Neural cell (in vitro differentiated cells): ENCODE measurements around the gene SFRP2. TPM values are rescaled to one million over a fixed set of nuclear protein-coding genes. Genes with fewer than 3 reads are reported as not detected.

ENCODE experiments used
- H2AFZ ChIP-seq: fragments of 200-600, 300-800 bp; sonication (generic), shearing (Covaris generic); 2 replicates; pipeline ENCODE4 v1.6.0; 2014; ENCODE audit warnings: low read depth, mild to moderate bottlenecking, antibody characterized with exemption, low read length, moderate library complexity
- H3F3A ChIP-seq: fragments of 200-600 bp; shearing (Covaris generic); 2 replicates; pipeline ENCODE4 v1.6.1; 2016; ENCODE audit warnings: mild to moderate bottlenecking, moderate library complexity, mixed read lengths, antibody characterized with exemption, low read length; ENCODE audit not compliant: insufficient read depth, poor library complexity, severe bottlenecking
- H3K27ac ChIP-seq: fragments of 200-600, 300-800 bp; sonication (generic), shearing (Covaris generic); 2 replicates; pipeline ENCODE4 v1.5.1; 2014; ENCODE audit warnings: mild to moderate bottlenecking, low read length, moderate library complexity
- H3K27me3 ChIP-seq: fragments of 300-800, 200-600 bp; sonication (generic), shearing (Covaris generic); 2 replicates; pipeline ENCODE4 v1.6.0; 2014; ENCODE audit warnings: mild to moderate bottlenecking, low read depth, low read length, moderate library complexity; ENCODE audit not compliant: insufficient read depth
- H3K36me3 ChIP-seq: fragments of 300-800, 200-600 bp; sonication (generic), shearing (Covaris generic); 2 replicates; pipeline ENCODE4 v1.5.1; 2014; ENCODE audit warnings: mild to moderate bottlenecking, antibody characterized with exemption, low read length, moderate library complexity; ENCODE audit not compliant: insufficient read depth
- H3K4me2 ChIP-seq: fragments of 300-800, 200-600 bp; sonication (generic), shearing (Covaris generic); 2 replicates; pipeline ENCODE4 v1.6.0; 2014; ENCODE audit warnings: mild to moderate bottlenecking, low read length
- H3K4me3 ChIP-seq: fragments of 300-800, 200-600 bp; sonication (generic), shearing (Covaris generic); 2 replicates; pipeline ENCODE4 v1.5.1; 2014; ENCODE audit warnings: mild to moderate bottlenecking, low read length, moderate library complexity
- H3K79me2 ChIP-seq: fragments of 200-600 bp; shearing (Covaris generic); replicated peaks from 2 replicates; pipeline ENCODE4 v1.6.0; 2014; ENCODE audit warnings: mild to moderate bottlenecking, low read length, moderate library complexity; ENCODE audit not compliant: insufficient read depth
- H3K9ac ChIP-seq: fragments of 300-800, 200-600 bp; sonication (generic), shearing (Covaris generic); 2 replicates; pipeline ENCODE4 v1.6.1; 2016; ENCODE audit warnings: mild to moderate bottlenecking, low read length, mixed read lengths
- H3K9me2 ChIP-seq: fragments of 200-600 bp; shearing (Covaris generic); 2 replicates; pipeline ENCODE4 v1.6.1; 2016; ENCODE audit warnings: mild to moderate bottlenecking, low read length, mixed read lengths; ENCODE audit not compliant: insufficient read depth
- H3K9me3 ChIP-seq: fragments of 200-600, 300-800 bp; sonication (generic), shearing (Covaris generic); 2 replicates; pipeline ENCODE4 v1.6.1; 2016; ENCODE audit warnings: mild to moderate bottlenecking, mixed run types, low read length, moderate library complexity, mixed read lengths
- H4K20me1 ChIP-seq: fragments of 200-600 bp; shearing (Covaris generic); 2 replicates; pipeline ENCODE4 v1.6.1; 2016; ENCODE audit warnings: mild to moderate bottlenecking, mixed run types; ENCODE audit not compliant: insufficient read depth
- CTCF ChIP-seq: fragments of 450-650 bp; IDR thresholded peaks from 2 replicates; pipeline ENCODE4 v1.5.1; 2014; ENCODE audit warnings: antibody characterized with exemption, mild to moderate bottlenecking, moderate library complexity; ENCODE audit not compliant: poor library complexity, severe bottlenecking
- EP300 ChIP-seq: fragments of 450-650 bp; conservative IDR thresholded peaks from 2 replicates; pipeline ENCODE4 v1.6.1; 2014; ENCODE audit warnings: antibody characterized with exemption, mild to moderate bottlenecking, moderate library complexity; ENCODE audit not compliant: poor library complexity, severe bottlenecking
- EZH2 ChIP-seq: fragments of 200-600, 300-800 bp; shearing (Covaris generic), sonication (generic); IDR thresholded peaks from 2 replicates; pipeline ENCODE4 v1.6.1; 2014; ENCODE audit warnings: antibody characterized with exemption, low read length, borderline replicate concordance, mild to moderate bottlenecking; ENCODE audit not compliant: insufficient read depth, poor library complexity, severe bottlenecking
- MXI1 ChIP-seq: fragments of 450-650 bp; conservative IDR thresholded peaks from 2 replicates; pipeline ENCODE4 v1.6.1; 2014; ENCODE audit warnings: antibody characterized with exemption, mild to moderate bottlenecking; ENCODE audit not compliant: poor library complexity, severe bottlenecking
- POLR2AphosphoS5 ChIP-seq: IDR thresholded peaks from 2 replicates; pipeline ENCODE4 v1.6.1; 2012
- RAD21 ChIP-seq: fragments of 450-650 bp; conservative IDR thresholded peaks from 2 replicates; pipeline ENCODE4 v1.6.1; 2014; ENCODE audit warnings: antibody characterized with exemption, mild to moderate bottlenecking, moderate library complexity
- REST ChIP-seq: IDR thresholded peaks from 2 replicates; pipeline ENCODE4 v1.6.1; 2012; ENCODE audit warnings: borderline replicate concordance
- SMC3 ChIP-seq: fragments of 450-650 bp; conservative IDR thresholded peaks from 2 replicates; pipeline ENCODE4 v1.6.1; 2014; ENCODE audit warnings: antibody characterized with exemption, mild to moderate bottlenecking, moderate library complexity; ENCODE audit not compliant: poor library complexity
- TAF1 ChIP-seq: IDR thresholded peaks from 2 replicates; pipeline ENCODE4 v1.6.1; 2012; ENCODE audit warnings: low read depth
- polyA plus RNA-seq: library from polyadenylated mRNA; depleted of rRNA; stranded (reverse); fragments of >200 nt; gene quantifications from 2 replicates; pipeline ENCODE4 v1.2.3, GENCODE V29; 2014

Gene SFRP2
- polyA plus RNA-seq, 1 donor from 2014 or later: 0.51 TPM

- H3F3A ChIP-seq: no peaks in the 10 kb centered on the region
- no peaks in the 10 kb centered on the region for H3K36me3 ChIP-seq
- TF ChIP-seq CTCF: no peak
- no peak for TF ChIP-seq POLR2AphosphoS5
- TF ChIP-seq RAD21: no peak
- TF ChIP-seq TAF1: no peak
- no peak for TF ChIP-seq EZH2
- TF ChIP-seq MXI1: no peak
- TF ChIP-seq REST: no peak
- TF ChIP-seq EP300: no peak
- no peak for TF ChIP-seq SMC3
- no peaks in the 10 kb centered on the region for H4K20me1 ChIP-seq
- H3K27me3 ChIP-seq: no peaks in the 10 kb centered on the region
- no peaks in the 10 kb centered on the region for H3K9me2 ChIP-seq
- H3K4me2 ChIP-seq: no peak overlapping the region
- no peaks in the 10 kb centered on the region for H3K9me3 ChIP-seq
- no peak overlapping the region for H3K9ac ChIP-seq
- no peak overlapping the region for H2AFZ ChIP-seq
- no peaks in the 10 kb centered on the region for H3K79me2 ChIP-seq
- H3K4me3 ChIP-seq: no peak overlapping the region
- H3K27ac ChIP-seq: no peak overlapping the region
Observed at GRCh38 chr4:153771046-153771445, 17.8 kb downstream of the SFRP2 start.

DNA sequence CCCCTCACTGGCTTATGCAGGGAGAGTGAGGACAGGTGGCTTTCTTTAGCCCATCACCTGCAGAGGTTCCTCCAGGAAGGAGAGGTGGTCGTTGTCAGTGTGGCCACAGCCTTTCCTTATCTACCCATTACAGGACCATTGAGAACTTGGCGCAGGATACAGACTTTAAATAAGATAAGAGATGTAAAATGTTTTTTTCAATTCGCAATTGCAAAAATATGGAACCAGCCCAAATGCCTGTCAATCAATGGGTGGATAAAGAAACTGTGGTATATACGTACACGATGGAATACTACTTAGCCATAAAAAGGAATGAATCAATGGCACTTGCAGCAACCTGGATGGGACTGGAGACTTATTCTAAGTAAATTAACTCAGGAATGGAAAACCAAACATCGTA is 22.1 kb downstream of the SFRP2 start:
- H3K27me3 ChIP-seq: no peaks in the 10 kb centered on the region
- no peaks in the 10 kb centered on the region for H3K79me2 ChIP-seq
- H3K36me3 ChIP-seq: no peaks in the 10 kb centered on the region
- no peaks in the 10 kb centered on the region for H4K20me1 ChIP-seq
- no peak overlapping the region for H3K4me3 ChIP-seq
- no peaks in the 10 kb centered on the region for H3K9me3 ChIP-seq
- no peak overlapping the region for H3K9ac ChIP-seq
- H3K4me2 ChIP-seq: no peak overlapping the region
- TF ChIP-seq POLR2AphosphoS5: no peak
- TF ChIP-seq CTCF: no peak
- no peak for TF ChIP-seq REST
- H3K9me2 ChIP-seq: no peaks in the 10 kb centered on the region
- H3F3A ChIP-seq: no peaks in the 10 kb centered on the region
- H2AFZ ChIP-seq: no peak overlapping the region
- H3K27ac ChIP-seq: no peak overlapping the region
